ENCODE data around the gene MAP3K8. TPM values are rescaled to one million over a fixed set of nuclear protein-coding genes. Genes with fewer than 3 reads are reported as not detected.
"Not testable (repeated sequence)": the region's sequence is repeated elsewhere in the genome, so short reads cannot be mapped to it uniquely, and the experiment has no call there.

The MAP3K8 gene
- total RNA-seq, 1 experiment from 2014 or later, result 10.7 TPM

GRCh38 chr10:30475515-30475914, 41.5 kb downstream of the MAP3K8 start:
- in situ Hi-C loops (cut with HindIII; ENCODE audit: low sequenced_read_pairs); DNase-seq (ENCODE audit: low spot score): not testable (repeated sequence)

- in situ Hi-C loops (cut with HindIII; ENCODE audit: low sequenced_read_pairs), result no loop called here
- DNase-seq (ENCODE audit: low spot score), result no peak
These were observed 42.6 kb downstream of the MAP3K8 start for GRCh38 chr10:30476511-30477155.

- DNase-seq (ENCODE audit: low spot score); in situ Hi-C loops (cut with HindIII; ENCODE audit: low sequenced_read_pairs): not testable (repeated sequence)
These were observed 45.5 kb downstream of the MAP3K8 start for GRCh38 chr10:30479513-30479912.

- DNase-seq (ENCODE audit: low spot score), result no peak
- in situ Hi-C loops (cut with HindIII; ENCODE audit: low sequenced_read_pairs), result no loop called here
These were observed 47.6 kb downstream of the MAP3K8 start for GRCh38 chr10:30481603-30482002.

- in situ Hi-C loops (cut with HindIII; ENCODE audit: low sequenced_read_pairs), result no loop called here
- no peak for DNase-seq (ENCODE audit: low spot score)
These were observed 54.3 kb downstream of the MAP3K8 start for GRCh38 chr10:30488316-30488715.

GRCh38 chr10:30489346-30489745, 55.4 kb downstream of the MAP3K8 start:
- in situ Hi-C loops (cut with HindIII; ENCODE audit: low sequenced_read_pairs), result no loop called here
- no peak for DNase-seq (ENCODE audit: low spot score)

GRCh38 chr10:30490289-30491000, 56.5 kb downstream of the MAP3K8 start:
- in situ Hi-C loops (cut with HindIII; ENCODE audit: low sequenced_read_pairs), result no loop called here

GRCh38 chr10:30491204-30491915, 57.4 kb downstream of the MAP3K8 start:
- no peak for DNase-seq (ENCODE audit: low spot score)
- in situ Hi-C loops (cut with HindIII; ENCODE audit: low sequenced_read_pairs), result no loop called here

More at GRCh38 chr10:30490289-30491000, 56.5 kb downstream of the MAP3K8 start:
- DNase-seq (ENCODE audit: low spot score), result no peak

- in situ Hi-C loops (cut with HindIII; ENCODE audit: low sequenced_read_pairs), result no loop called here
- no peak for DNase-seq (ENCODE audit: low spot score)
These were observed 58.0 kb downstream of the MAP3K8 start for GRCh38 chr10:30491916-30492515.

GRCh38 chr10:30493609-30494530, 59.9 kb downstream of the MAP3K8 start:
- in situ Hi-C loops (cut with HindIII; ENCODE audit: low sequenced_read_pairs), result no loop called here
- DNase-seq (ENCODE audit: low spot score), result no peak

- no peak for DNase-seq (ENCODE audit: low spot score)
- in situ Hi-C loops (cut with HindIII; ENCODE audit: low sequenced_read_pairs), result no loop called here
These were observed 60.6 kb downstream of the MAP3K8 start for GRCh38 chr10:30494558-30494957.

- in situ Hi-C loops (cut with HindIII; ENCODE audit: low sequenced_read_pairs), result no loop called here
- DNase-seq (ENCODE audit: low spot score), result no peak
These were observed 61.7 kb downstream of the MAP3K8 start for GRCh38 chr10:30495687-30496086.

- DNase-seq (ENCODE audit: low spot score), result no peak
- in situ Hi-C loops (cut with HindIII; ENCODE audit: low sequenced_read_pairs), result no loop called here
These were observed 65.8 kb downstream of the MAP3K8 start for GRCh38 chr10:30499816-30500215.

GRCh38 chr10:30500534-30500933, 66.5 kb downstream of the MAP3K8 start:
- DNase-seq (ENCODE audit: low spot score), result no peak
- in situ Hi-C loops (cut with HindIII; ENCODE audit: low sequenced_read_pairs), result no loop called here

GRCh38 chr10:30500963-30501504, 67.0 kb downstream of the MAP3K8 start:
- no peak for DNase-seq (ENCODE audit: low spot score)
- in situ Hi-C loops (cut with HindIII; ENCODE audit: low sequenced_read_pairs), result no loop called here

GRCh38 chr10:30502266-30503060, 68.5 kb downstream of the MAP3K8 start:
- in situ Hi-C loops (cut with HindIII; ENCODE audit: low sequenced_read_pairs), result no loop called here
- no peak for DNase-seq (ENCODE audit: low spot score)

- no peak for DNase-seq (ENCODE audit: low spot score)
- in situ Hi-C loops (cut with HindIII; ENCODE audit: low sequenced_read_pairs), result no loop called here
These were observed 69.8 kb downstream of the MAP3K8 start for GRCh38 chr10:30503700-30504266.

All from G401 (cell line).